Stimulated activated CD8-positive, alpha-beta memory T cell treated with anti-CD3 and anti-CD28 coated beads, Interleukin-12 subunit alpha, Interleukin-12 subunit beta, amount 100 ng/mL, for 1 hour (primary cell): ENCODE data around the gene MOCS1.

Experiments used
- DNase-seq: peaks from one replicate; pipeline ENCODE4 v3.0.0-alpha.2; 2020; ENCODE audit warnings: low read depth

MOCS1 gene

DNA sequence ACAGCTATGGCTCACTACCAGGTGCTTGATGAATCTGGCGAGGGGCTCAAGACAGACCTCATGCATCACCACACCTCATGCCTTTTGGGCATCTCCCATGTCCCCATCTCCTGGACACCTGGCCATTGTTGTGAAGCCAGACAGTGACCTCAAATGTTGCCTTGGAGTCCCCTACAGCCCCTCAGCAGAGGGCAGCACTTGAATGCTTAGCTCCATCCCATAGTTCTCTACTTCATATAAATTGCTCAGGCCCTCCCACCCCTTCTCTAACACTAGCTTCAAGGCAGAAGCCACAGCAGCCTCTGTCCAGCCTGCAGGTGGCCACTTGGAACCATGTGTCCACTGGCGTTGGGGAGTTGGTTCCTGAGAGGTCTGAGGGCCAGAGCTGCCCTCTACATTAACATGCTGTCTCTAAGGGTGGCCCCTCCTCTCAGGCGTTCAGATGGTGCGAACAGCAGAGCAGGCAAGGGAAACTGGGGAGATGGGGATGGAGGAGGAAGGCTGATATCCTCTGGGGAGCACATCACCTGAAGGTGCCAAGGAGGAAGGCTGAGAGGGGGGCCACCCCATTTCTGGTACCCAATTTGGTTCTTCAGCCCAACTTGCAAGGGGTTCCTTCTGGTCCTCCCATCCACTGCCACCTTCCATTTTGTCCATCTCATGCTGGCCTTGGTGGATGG is 31.3 kb downstream of the MOCS1 start:
- no peak for DNase-seq

DNA sequence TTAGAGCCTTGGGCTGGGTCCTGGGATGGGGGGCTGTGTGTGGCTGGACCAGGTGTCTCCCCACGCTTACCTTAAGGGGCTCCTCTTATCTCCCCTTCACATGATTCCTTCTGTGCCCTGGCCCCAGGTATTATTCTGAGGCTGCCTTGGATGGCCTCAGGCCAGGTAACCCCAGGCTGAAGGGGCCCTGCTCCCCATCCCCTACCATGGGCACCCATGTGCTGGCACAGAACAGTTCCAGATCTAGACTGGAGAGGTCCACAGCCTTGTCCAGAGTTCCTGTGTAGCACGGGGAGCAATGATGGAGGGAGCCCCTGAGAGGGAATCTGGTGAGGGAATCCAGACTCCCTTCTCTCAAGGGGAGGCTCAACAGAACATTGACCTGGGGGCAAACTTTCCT is 32.1 kb downstream of the MOCS1 start:
- DNase-seq = no peak

DNA sequence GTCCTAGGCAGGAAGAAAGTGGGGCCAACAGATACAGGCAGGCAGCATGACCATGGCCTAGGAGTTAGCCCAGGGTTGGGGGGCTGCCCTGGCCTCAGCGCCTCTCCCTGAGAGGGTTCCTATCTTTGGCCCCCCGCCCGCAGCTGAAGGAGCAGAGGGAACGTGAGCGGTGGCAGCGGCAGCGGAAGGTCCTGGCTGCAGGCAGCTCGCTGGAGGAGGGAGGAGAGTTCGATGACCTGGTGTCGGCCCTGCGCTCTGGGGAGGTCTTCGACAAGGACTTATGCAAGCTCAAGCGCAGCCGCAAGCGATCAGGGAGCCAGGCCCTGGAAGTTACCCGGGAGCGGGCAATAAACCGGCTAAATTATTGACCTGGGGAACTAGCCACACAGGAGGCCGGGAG is 32.6 kb downstream of the MOCS1 start:
- no peak for DNase-seq

DNA sequence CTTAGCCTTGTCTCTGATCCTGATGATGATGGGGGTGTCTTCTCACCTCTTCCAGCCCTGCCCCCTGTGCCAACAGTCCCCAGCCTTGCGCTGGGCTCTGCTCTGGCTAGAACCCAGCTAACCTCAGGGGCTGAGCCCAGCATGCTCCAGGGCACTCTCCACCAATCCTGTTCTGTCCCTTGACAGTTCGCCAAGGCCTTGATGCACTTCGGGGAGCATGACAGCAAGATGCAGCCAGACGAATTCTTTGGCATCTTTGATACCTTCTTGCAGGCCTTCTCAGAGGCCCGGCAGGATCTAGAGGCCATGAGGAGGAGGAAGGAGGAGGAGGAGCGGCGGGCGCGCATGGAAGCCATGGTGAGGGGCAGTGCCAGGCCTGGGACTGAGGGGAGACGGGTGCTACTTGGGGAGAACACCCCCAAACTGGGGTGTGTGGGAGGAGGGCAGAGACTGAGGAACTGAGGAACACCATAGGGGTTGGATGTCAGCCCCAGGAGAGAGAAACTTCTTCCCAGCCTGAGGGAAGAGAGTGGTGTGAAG is 33.1 kb downstream of the MOCS1 start:
- no peak for DNase-seq

DNA sequence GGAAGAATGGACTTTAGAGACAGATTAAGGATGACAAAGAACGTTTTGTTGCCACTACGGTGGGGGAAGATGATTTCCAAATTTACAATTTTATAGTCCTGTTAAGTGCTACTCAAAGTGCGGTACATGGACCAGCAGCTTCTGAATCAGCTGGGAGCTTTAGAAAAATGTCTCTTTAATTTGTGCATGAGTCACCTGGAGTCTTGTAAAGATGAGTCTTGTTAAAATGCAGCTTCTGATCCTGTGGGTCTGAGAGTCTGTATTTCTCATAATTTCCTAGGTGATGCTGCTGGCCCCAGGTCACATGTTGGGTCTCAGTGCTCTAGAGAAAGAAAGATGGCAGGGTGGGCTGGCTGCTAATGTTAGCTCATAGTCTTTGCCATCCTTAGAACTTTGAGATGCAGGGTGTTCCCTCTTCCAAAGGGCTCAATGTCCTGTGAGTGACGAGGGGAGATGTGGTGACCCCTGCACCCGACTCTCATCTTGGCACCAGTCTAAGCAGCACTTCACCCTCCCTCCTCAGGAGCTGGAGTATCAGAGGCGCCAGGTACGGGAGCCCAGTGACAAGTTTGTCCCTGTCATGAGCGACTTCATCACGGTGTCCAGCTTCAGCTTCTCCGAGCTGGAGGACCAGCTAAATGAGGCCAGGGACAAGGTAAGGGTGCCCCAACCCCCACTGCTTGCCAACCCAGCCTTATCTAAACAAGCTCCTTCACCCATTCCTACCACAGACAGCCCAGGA is 34.5 kb downstream of the MOCS1 start:
- DNase-seq = no peak

DNA sequence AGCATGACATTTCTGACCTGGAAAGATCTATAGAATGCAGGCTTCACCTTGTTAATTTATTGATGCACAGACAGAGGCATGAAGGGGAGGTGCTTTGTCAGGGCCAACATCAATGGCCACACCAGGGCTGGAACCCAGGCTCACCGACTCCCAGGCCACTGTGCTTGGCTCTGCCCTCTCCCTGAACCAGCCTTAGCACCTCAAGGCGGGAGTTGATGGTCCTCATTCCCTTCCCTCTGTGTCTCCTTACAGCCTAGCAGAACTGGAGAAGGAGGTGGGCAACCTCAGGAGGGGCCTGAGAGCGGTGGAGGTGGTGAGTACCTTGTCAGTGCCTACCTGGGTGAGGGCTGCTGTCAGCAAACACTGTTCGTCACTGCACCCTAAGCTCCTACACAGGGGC is 35.6 kb downstream of the MOCS1 start:
- no peak for DNase-seq

DNA sequence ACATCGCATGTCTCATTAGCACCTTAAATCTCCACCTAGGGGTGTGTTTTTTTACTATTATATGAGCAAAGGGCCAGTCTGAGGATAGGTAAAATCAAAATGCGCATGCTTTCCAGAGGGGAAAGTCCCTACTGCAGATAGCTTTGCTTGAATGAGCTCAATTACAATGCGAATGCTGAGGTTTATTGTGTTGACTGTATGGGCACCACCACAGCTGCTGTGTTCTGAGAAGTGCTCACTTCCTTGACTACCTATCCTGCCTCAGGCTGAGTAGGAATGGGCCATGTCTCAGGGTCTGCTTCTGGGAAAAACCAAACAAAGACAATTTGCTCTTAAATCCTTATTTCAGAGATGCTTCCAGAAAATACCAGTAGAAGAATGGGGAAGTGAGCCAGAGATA is 36.6 kb downstream of the MOCS1 start:
- no peak for DNase-seq

DNA sequence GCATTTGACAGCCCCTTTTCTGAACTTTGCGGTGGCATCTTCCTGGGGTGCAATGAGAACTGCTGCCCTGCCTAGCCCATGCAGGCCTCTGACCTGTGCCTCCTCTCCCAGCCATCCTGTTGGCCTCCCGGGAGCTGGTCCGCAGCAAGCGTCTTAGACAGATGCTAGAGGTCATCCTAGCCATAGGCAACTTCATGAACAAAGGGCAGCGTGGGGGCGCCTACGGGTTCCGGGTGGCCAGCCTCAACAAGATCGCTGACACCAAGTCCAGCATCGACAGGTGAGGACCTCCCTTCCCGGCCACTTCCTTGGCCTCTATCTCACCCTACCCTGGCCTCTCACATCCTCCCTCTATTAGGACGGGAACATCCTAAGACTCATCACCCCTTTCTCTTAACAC is 37.6 kb downstream of the MOCS1 start:
- DNase-seq = no peak

DNA sequence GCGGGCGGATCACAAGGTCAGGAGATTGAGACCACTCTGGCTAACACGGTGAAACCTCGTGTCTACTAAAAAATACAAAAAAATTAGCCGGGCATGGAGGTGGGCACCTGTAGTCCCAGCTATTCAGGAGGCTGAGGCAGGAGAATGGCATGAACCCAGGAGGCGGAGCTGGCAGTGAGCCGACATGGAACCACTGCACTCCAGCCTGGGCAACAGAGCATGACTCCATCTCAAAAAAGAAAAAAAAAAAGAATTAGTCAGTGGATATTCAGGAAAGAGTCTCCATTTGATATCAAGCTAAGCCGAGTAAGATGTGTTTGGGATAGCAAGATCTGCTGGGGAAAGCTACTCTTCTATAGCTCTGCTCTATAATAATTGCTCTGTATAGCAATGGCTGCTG is 41.0 kb downstream of the MOCS1 start:
- DNase-seq = no peak

DNA sequence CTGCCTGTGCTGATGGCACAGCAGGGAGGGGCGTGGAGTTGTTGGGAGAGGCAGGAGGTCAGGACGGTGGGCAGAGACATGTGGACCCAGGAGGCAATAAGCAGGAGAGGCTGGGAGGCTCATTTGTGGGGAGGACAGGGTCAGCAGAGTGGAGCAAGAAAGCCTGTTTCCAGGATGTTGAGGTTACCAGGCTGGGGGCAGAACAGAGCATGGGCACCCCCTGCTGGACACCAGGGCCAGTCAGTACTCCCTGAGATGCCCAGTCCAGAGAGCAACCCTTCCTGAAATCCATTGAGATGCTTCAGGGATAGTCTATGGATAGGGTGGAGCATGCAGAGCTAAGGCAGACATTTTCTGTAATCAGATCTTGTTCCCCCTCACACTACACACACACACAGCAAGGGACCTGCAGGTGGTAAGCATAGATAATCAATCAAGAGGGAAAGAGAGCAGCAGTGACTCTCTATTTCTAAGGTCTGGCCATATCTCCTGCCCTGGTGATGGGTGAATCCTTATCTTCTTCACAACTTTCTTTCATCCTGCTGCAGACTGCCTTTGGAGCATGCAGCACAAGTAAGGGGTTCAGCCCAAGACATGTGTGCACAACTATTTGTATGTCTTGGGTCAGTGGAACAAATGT is 41.7 kb downstream of the MOCS1 start:
- no peak for DNase-seq

DNA sequence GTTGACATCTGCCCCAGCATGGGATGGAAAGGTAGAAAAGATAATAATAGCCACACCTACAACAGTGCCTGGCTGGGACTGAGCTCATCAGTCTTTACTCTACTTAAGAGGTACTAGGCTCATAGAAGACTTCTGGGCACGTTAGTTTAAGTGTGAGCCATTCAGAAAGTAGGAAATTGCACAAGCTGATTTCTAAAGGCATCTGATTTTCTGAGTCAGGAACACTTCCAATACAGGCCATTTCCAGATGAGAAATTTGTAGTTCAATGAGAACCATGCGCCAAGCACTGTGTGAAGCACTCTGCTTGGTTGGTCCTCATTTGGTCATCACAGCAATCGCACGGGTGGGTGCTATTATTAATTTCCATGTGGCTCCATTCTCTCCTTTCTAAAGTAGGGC is 42.3 kb downstream of the MOCS1 start:
- no peak for DNase-seq

DNA sequence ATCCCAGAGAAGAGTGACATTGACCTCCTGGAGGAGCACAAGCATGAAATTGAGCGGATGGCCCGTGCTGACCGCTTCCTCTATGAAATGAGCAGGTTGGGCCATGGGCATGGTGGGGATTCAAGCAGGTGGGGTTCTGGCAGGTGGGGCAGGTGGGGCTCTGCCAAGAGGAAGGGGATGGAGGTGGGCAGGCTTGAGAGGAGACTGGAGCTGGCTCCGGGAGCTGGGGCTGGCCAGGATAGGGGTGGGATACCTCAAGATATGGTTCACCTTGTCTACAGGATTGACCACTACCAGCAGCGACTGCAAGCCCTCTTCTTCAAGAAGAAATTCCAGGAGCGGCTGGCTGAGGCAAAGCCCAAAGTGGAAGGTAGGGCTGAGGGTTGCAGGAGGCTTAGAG is 42.9 kb downstream of the MOCS1 start:
- DNase-seq = no peak

DNA sequence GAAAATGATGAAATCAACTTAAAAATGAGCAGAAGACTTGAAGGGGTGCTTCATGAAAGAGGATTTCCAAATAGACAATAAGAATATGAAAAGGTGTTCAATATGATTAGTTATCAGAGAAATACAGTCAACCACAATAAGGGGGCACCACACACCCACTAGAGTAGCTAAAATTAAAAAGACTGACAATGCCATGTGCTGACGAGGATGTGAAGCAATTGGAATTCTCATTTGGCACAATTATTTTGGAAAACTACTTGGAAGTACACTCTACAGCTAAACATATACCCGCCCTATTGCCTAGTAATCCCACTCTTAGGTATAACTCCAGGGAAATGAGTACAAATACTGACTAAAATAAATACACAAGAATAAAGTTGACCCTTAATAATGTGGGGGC is 45.0 kb downstream of the MOCS1 start:
- DNase-seq = no peak

DNA sequence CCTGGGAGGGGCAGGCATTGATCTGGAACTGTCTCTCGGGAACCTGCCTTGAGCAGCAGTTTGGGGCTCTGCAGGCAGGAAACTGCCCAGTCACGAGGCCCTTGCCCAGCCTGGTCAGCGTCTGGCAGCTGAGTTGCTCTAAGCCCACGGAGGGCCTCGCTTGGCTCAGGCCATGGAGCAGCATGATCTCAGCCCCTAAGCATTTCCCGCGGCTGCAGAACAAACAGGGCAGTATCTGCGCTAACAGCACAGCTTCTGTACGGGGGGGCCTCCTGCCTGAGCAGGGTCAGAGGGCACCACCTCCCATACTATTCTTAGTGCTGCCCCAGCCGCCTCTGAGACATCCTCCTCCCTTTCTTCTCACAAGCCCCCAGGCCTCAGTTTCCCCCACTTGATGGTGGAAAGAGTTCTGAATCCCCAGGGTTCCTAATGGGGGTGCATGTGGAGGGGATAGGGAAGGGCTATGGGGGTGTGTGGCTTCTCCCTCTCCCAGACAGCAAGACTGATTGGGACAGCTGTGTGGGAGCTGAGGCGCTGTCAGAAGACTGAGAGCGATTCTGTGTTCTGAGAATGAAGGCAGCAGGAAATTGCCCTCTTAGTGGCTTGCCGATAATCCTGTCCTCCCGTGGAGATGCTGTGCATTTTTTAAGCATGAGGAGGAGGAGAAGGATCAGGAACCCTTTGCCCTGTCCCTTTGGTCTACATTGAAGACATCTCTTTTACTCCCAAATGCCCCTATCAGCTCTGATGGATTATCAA is 46.4 kb downstream of the MOCS1 start:
- DNase-seq = no peak

DNA sequence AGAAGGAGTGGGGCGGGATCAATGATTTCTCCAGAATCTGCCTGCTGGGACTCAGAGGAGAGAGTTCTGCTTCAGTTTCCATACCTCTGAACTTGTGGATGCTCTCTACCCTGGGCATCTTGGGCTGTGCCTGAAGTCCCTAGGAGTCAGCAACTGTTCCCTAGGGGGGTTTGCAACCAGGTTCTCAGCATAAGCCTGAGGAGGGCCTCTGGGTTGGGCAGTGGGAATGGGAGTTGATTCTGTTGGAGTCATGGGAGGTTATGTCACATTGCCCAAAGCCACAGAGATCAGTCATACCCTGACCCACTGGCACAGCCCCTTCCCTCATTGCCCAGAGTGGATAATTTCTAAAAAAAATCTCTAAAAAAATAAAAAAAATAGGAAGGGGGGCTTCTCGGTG is 47.4 kb downstream of the MOCS1 start:
- no peak for DNase-seq

DNA sequence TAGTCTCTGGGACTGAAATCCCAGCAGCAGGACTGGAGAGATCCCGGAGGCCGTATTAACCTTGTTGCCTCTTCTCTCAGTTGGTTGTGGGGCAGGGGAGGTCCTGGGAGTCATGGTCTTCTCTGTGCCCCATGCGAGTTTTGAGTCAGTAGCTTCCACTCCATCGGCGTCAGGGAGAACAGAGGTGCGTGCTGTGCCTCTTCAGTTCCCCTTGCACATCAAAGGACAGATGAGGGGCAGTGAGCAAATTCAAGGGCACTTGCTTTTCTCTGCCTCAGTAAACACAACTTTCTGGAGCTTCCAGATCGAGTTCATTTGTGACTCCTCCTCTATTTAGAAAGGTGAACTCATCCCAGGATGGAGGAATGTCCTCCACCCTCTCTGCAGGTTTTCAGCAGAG is 48.6 kb downstream of the MOCS1 start:
- DNase-seq = no peak

DNA sequence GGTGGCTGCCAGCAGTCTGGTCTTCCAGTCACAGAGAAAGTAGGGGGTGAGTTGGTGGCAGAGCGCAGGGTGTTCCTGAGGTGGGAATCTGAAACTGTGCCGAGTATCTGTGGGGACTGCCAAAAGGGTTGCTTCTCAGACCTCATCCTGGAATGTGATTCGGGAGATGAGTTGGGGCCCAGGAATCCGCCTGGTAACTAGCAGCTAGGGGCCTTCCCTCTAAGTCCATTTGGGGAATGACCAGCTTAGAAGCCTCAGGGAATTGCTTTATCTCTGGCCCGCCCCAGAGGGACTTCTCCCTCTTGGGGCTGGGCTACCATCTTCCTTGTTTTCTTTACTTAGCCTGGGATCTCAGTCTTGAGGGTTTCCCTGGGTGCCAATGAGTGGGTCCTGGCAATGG is 49.6 kb downstream of the MOCS1 start:
- no peak for DNase-seq

DNA sequence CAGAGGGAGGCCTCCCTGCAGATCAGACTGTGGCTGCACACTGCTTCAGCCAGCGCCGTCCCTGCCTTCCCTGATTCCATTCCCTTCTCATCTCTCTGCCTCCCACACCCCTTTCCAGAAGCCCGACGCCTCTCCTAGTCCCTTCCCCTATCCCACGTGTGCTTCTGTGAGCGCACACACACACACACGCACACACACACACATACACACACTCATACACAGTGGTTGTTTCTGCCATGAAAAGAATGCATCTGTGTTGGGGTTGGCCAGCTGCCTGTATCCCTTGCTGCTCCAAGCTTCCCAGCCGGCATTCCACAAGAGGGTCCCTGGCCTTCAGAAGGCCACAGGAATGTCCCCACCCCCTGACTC is 51.7 kb downstream of the MOCS1 start:
- DNase-seq = no peak

DNA sequence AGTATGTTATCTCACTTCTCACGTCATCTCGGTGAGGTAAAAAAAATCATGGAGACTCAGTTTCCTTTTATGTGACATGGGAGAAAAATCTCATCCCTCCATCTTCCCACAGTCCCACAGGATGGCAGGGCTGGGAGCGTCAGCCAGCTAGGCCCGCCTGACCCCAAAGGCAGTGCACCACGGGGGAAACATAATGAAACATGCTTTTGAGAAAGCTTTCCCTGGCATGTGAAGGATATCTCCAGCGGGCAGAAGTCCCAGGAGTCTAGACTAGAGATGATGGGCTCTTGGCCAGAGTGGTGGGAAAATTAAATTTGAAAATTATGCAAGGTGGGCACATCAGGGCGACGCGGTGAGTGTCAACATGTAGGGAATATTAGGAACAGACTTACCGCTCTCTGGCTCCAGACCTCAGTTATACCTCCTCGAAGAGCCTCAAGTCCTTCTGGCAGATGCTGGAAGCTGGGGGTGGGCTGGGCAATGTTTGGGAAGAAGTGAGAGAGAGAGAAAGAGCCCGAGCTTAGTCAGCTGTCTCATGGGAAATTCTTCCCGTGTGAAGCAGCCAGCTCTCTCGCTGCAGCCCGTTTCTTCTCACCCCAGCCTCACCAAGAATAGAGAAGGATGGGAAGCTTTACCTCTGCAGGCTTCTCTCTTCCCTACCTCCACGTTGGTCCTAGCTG is 52.3 kb downstream of the MOCS1 start:
- no peak for DNase-seq

DNA sequence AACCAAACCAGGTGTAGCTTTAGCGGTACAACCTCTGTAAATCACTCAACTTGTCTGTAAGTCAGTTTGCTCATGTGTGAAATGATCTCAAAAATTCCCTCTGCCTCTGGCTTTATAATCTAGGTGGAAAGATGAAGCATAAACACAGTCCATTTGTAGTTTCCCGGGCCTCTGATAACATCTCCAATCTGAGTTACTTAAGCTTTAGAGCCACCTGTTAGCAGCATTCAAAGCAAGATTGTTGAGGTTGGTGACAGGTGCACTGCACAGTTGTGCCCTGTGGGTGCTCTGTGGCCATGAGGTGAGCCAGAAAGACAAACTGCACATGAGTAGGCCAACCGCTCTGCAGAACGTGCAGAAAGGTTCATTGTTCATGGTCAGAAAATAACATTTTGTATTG is 53.7 kb downstream of the MOCS1 start:
- DNase-seq = no peak

DNA sequence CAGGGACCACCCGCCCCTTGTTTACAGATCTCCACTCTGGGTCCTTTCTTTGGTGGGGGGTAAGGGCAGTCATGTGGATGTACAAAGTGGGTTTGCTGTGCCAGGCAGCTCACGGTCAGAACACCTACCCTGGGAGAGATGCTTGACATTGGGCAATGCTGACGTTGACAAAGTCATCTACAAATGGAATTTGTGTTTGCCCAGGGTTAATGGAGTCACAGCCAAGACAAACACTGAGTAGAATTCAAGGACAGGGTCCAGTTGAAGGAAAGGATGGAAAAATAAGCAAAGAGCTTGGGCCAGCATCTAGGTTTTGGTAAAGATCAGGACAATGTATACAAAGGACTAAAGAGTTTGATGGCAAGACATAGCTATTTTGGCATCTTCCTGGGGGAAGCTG is 54.7 kb downstream of the MOCS1 start:
- no peak for DNase-seq

DNA sequence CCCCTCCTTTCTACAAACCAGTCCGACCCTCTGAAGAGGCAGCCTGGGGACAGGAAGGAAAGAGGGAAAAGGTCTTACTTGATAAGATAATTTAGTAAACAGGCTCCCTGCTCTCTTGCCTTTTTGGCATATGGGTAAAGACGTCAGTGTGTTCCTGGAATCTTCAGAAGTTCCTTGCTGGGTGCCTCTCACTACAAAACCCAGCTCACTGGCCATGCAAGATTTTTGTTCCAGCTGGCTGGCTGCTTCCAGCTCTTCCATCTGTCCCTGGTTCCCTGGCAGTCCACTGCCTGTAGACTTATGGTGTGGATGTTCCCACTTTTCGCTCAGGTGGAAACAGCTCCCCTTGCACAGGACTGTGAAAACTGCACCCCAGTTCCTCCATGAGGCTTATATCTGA is 57.4 kb downstream of the MOCS1 start:
- DNase-seq = no peak
